Tibial nerve (tissue), 4 donors: ENCODE results near the gene TECPR2. TPM values are rescaled to one million over a fixed set of nuclear protein-coding genes. Genes with fewer than 3 reads are reported as not detected.
A peak's percentile ranks its signal among the peaks of the same experiment; 100 is the strongest.

Experiments used
- DNase-seq, 2 donors: peaks; one replicate each; pipeline ENCODE4 v3.0.0-alpha.2; 2019; ENCODE audit warnings: low spot score in 2 of 2
- H3K27ac ChIP-seq, 4 donors: fragments of 200-600 bp; sonication (generic) in 3 of 4; one replicate each; pipeline ENCODE4 v1.5.1; 2017 to 2019; ENCODE audit warnings: mild to moderate bottlenecking in 1 of 4
- H3K27me3 ChIP-seq, 2 donors: fragments of 200-600 bp; sonication (generic) in 1 of 2; one replicate each; pipeline versions ENCODE4 v1.5.1 to v1.6.0; 2017 to 2019
- H3K36me3 ChIP-seq, 3 donors: fragments of 200-600 bp; sonication (generic); one replicate each; pipeline ENCODE4 v1.5.1; 2018 to 2019
- H3K4me1 ChIP-seq, 4 donors: fragments of 200-600 bp; sonication (generic) in 3 of 4; one replicate each; pipeline ENCODE4 v1.5.1; 2017 to 2019
- H3K4me3 ChIP-seq, 4 donors: fragments of 200-600 bp; sonication (generic) in 3 of 4; one replicate each; pipeline ENCODE4 v1.5.1; 2017 to 2019; ENCODE audit warnings: mild to moderate bottlenecking in 1 of 4, moderate library complexity in 1 of 4
- H3K9me3 ChIP-seq, 4 donors: fragments of 200-600 bp; sonication (generic) in 3 of 4; one replicate each; pipeline ENCODE4 v1.5.1; 2017 to 2019
- CTCF ChIP-seq, 5 experiments: fragments of 200-600 bp in 3 of 5; fragments of 450-650 bp in 2 of 5; sonication (generic) in 3 of 5; IDR thresholded peaks; one replicate each; pipeline ENCODE4 v1.5.1; 2016 to 2019; ENCODE audit warnings: antibody characterized with exemption in 5 of 5, mild to moderate bottlenecking in 3 of 5, moderate library complexity in 2 of 5
- EP300 ChIP-seq, 2 donors: sonication (generic); formaldehyde crosslinking; IDR thresholded peaks; one replicate each; pipeline ENCODE4 v1.6.1; 2017; ENCODE audit warnings: antibody characterized with exemption in 2 of 2, mild to moderate bottlenecking in 1 of 2
- POLR2A ChIP-seq, 2 donors: fragments of 450-650 bp; IDR thresholded peaks; one replicate each; pipeline ENCODE4 v1.6.1; 2017; ENCODE audit warnings: antibody characterized with exemption in 2 of 2, mild to moderate bottlenecking in 2 of 2, moderate library complexity in 2 of 2
- WGBS, 2 donors: methylation state at CpG; one replicate each; pipeline ENCODE4 v1.1.5; 2018; 5-methylcytosine and 5-hydroxymethylcytosine counted together
- total RNA-seq, 4 donors: library from RNA; depleted of rRNA; stranded (reverse); fragments of >200 nt; gene quantifications; one replicate each; pipeline ENCODE4 v1.1.0, GENCODE V29; 2016

TECPR2 gene
- total RNA-seq, 4 donors from 2014 or later, result 21.2 to 77.7 (median 32.8) TPM

- no peak overlapping the region for H3K4me3 ChIP-seq
- peaks cover 0 to 29% (median 8%) of the 10 kb centered on the region in 4 donors for H3K4me1 ChIP-seq
- no peak for DNase-seq
- H3K27ac ChIP-seq, result peak overlapping the region in 1 of 4 donors; percentile 11
- H3K36me3 ChIP-seq, result peaks cover 0 to 18% (median 0%) of the 10 kb centered on the region in 3 donors
- 91 to 92% methylated on average over 78 to 102 of the region's 115 CpGs for WGBS, 2 donors
- H3K27me3 ChIP-seq, result no peaks in the 10 kb centered on the region
- H3K9me3 ChIP-seq, result no peaks in the 10 kb centered on the region
- TF ChIP-seq EP300 (IDR thresholded peaks at IDR 0.05), result no peak
- TF ChIP-seq POLR2A (IDR thresholded peaks at IDR 0.05), result no peak
- no peak for TF ChIP-seq CTCF (IDR thresholded peaks at IDR 0.05)
Measured at GRCh38 chr14:102507081-102507856, 144.5 kb downstream of the TECPR2 start.

- DNase-seq, result no peak
- Histone ChIP-seq H3K27ac (peak overlapping the region; percentile 76 to 89 (median 86)), H3K27me3 (no peaks in the 10 kb centered on the region), H3K36me3 (peaks cover 0 to 18% (median 0%) of the 10 kb centered on the region in 3 donors), H3K4me3 (no peak overlapping the region), H3K9me3 (no peaks in the 10 kb centered on the region), H3K4me1 (peaks cover 0 to 29% (median 8%) of the 10 kb centered on the region in 4 donors)
- WGBS, 2 donors, result 90 to 92% methylated on average over 13 to 21 of the region's 21 CpGs
- TF ChIP-seq CTCF (IDR thresholded peaks at IDR 0.05) (no peak), EP300 (IDR thresholded peaks at IDR 0.05) (no peak), POLR2A (IDR thresholded peaks at IDR 0.05) (no peak)
Measured at GRCh38 chr14:102507857-102508312, 145.1 kb downstream of the TECPR2 start.

- Histone ChIP-seq H3K27me3 (no peaks in the 10 kb centered on the region), H3K36me3 (peaks cover 0 to 18% (median 0%) of the 10 kb centered on the region in 3 donors), H3K4me1 (peaks cover 0 to 29% (median 8%) of the 10 kb centered on the region in 4 donors), H3K27ac (peak overlapping the region; percentile 76 to 89 (median 86)), H3K4me3 (peak overlapping the region in 2 of 4 donors; percentile 49 to 79), H3K9me3 (no peaks in the 10 kb centered on the region)
- no peak for DNase-seq
- WGBS, 2 donors, result 78 to 83% methylated on average over 14 of the region's 14 CpGs
- no peak for TF ChIP-seq POLR2A (IDR thresholded peaks at IDR 0.05)
- no peak for TF ChIP-seq CTCF (IDR thresholded peaks at IDR 0.05)
- no peak for TF ChIP-seq EP300 (IDR thresholded peaks at IDR 0.05)
Measured at GRCh38 chr14:102508410-102508773, 145.7 kb downstream of the TECPR2 start.

- peak overlapping the region; percentile 25 to 79 (median 44) for H3K4me3 ChIP-seq
- H3K9me3 ChIP-seq, result no peaks in the 10 kb centered on the region
- no peaks in the 10 kb centered on the region for H3K27me3 ChIP-seq
- peaks cover 0 to 18% (median 0%) of the 10 kb centered on the region in 3 donors for H3K36me3 ChIP-seq
- H3K4me1 ChIP-seq, result peaks cover 0 to 29% (median 8%) of the 10 kb centered on the region in 4 donors
- DNase-seq, result peak; percentile 35 to 42
- H3K27ac ChIP-seq, result peak overlapping the region; percentile 76 to 89 (median 86)
- 2 to 35% methylated on average over 11 to 44 of the region's 110 CpGs for WGBS, 2 donors
- TF ChIP-seq EP300 (IDR thresholded peaks at IDR 0.05) (peak in 1 of 2 donors; percentile 47), CTCF (IDR thresholded peaks at IDR 0.05) (no peak), POLR2A (IDR thresholded peaks at IDR 0.05) (peak in 1 of 2 donors; percentile 50)
Measured at GRCh38 chr14:102508774-102509745, 146.3 kb downstream of the TECPR2 start.
